Ascending aorta (tissue), 2 donors: ENCODE data around the gene LALBA. TPM values are rescaled to one million over a fixed set of nuclear protein-coding genes. Genes with fewer than 3 reads are reported as not detected.
A peak's percentile ranks its signal among the peaks of the same experiment; 100 is the strongest.

Experiments used
- DNase-seq, 2 donors: peaks; one replicate each; pipeline ENCODE4 v3.0.0-alpha.2; 2019; ENCODE audit warnings: low spot score in 2 of 2
- H3K27ac ChIP-seq, 2 donors: fragments of 200-600 bp; sonication (generic); one replicate each; pipeline ENCODE4 v1.5.1; 2016 to 2017; ENCODE audit warnings: mild to moderate bottlenecking in 1 of 2
- H3K27me3 ChIP-seq: fragments of 200-600 bp; sonication (generic); one replicate; pipeline ENCODE4 v1.5.1; 2017
- H3K36me3 ChIP-seq, 2 donors: fragments of 200-600 bp; sonication (generic); one replicate each; pipeline ENCODE4 v1.5.1; 2016
- H3K4me1 ChIP-seq, 2 donors: fragments of 200-600 bp; sonication (generic); one replicate each; pipeline ENCODE4 v1.5.1; 2016 to 2017; ENCODE audit warnings: mild to moderate bottlenecking in 1 of 2
- H3K4me3 ChIP-seq, 2 donors: fragments of 200-600 bp; sonication (generic); one replicate each; pipeline ENCODE4 v1.5.1; 2016 to 2017; ENCODE audit warnings: mild to moderate bottlenecking in 1 of 2
- H3K9me3 ChIP-seq, 2 donors: fragments of 200-600 bp; sonication (generic); one replicate each; pipeline ENCODE4 v1.5.1; 2016
- intact Hi-C: fragments of 100-400 bp; cut with DNase I; formaldehyde crosslinking; loops from one replicate; pipeline ENCODE4 v1.15.1; 2023
- total RNA-seq: library from RNA; depleted of rRNA; stranded (reverse); fragments of >200 nt; gene quantifications from one replicate; pipeline ENCODE4 v1.1.0, GENCODE V29; 2016
- TF ChIP-seq, protein P1 (sequence below), 3 experiments: fragments of 200-600 bp in 2 of 3; fragments of 450-650 bp in 1 of 3; sonication (generic) in 2 of 3; IDR thresholded peaks; one replicate each; pipeline ENCODE4 v1.5.1; 2016 to 2019; ENCODE audit warnings: antibody characterized with exemption in 3 of 3, mild to moderate bottlenecking in 1 of 3, moderate library complexity in 1 of 3

Gene LALBA
- total RNA-seq, 1 donor from 2014 or later, result not detected

GRCh38 chr12:48545833-48546469, 23.9 kb downstream of the LALBA start:
- intact Hi-C loops, result no loop called here
- TF ChIP-seq, protein P1, sequence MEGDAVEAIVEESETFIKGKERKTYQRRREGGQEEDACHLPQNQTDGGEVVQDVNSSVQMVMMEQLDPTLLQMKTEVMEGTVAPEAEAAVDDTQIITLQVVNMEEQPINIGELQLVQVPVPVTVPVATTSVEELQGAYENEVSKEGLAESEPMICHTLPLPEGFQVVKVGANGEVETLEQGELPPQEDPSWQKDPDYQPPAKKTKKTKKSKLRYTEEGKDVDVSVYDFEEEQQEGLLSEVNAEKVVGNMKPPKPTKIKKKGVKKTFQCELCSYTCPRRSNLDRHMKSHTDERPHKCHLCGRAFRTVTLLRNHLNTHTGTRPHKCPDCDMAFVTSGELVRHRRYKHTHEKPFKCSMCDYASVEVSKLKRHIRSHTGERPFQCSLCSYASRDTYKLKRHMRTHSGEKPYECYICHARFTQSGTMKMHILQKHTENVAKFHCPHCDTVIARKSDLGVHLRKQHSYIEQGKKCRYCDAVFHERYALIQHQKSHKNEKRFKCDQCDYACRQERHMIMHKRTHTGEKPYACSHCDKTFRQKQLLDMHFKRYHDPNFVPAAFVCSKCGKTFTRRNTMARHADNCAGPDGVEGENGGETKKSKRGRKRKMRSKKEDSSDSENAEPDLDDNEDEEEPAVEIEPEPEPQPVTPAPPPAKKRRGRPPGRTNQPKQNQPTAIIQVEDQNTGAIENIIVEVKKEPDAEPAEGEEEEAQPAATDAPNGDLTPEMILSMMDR (IDR thresholded peaks at IDR 0.05), result no peak
- H3K9me3 ChIP-seq, result no peaks in the 10 kb centered on the region
- no peak overlapping the region for H3K4me3 ChIP-seq
- H3K4me1 ChIP-seq, result no peaks in the 10 kb centered on the region
- H3K27me3 ChIP-seq, result no peaks in the 10 kb centered on the region
- H3K36me3 ChIP-seq, result no peaks in the 10 kb centered on the region
- no peak overlapping the region for H3K27ac ChIP-seq
- no peak for DNase-seq

DNA sequence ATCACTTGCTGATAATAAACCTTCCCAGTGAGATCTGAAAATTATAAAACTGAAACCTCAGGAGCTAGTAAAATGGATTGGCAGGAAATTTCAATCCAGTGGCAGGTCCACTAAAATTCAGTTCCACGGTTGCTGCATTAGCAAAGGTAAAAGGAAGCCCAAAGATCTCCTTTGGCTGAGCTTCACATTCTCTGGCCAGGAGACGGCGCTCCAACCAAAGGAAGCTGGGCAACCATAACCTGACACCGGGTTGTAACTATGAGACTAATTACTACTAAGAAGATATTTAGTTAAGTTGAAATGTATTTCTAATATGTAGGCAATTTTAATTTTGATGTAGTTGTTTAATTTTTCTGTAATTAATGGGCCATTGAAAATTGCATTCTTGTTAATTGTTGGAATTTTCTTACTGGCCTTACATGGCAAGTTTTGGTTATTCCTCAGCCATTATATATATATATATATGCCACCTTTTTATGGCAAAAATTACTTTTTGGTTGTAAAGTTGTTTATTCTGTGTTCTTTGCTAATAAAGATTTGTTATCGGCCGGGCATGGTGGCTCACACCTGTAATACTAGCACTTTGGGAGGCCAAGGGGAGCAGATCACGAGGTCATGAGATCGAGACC, 27.4 kb downstream of the LALBA start:
- Histone ChIP-seq H3K4me3 (no peak overlapping the region), H3K36me3 (no peaks in the 10 kb centered on the region), H3K27ac (no peak overlapping the region), H3K27me3 (no peaks in the 10 kb centered on the region), H3K4me1 (no peaks in the 10 kb centered on the region), H3K9me3 (no peaks in the 10 kb centered on the region)
- intact Hi-C loops, result no loop called here
- TF ChIP-seq, protein P1 (IDR thresholded peaks at IDR 0.05), result peak in 1 of 3 experiments; percentile 27
- no peak for DNase-seq

GRCh38 chr12:48536602-48537001, 33.2 kb downstream of the LALBA start:
- Histone ChIP-seq H3K4me3 (no peak overlapping the region), H3K27me3 (no peaks in the 10 kb centered on the region), H3K9me3 (peaks cover 0 to 7% of the 10 kb centered on the region in 2 donors), H3K27ac (no peak overlapping the region), H3K4me1 (no peaks in the 10 kb centered on the region), H3K36me3 (no peaks in the 10 kb centered on the region)
- no peak for DNase-seq
- TF ChIP-seq, protein P1 (IDR thresholded peaks at IDR 0.05), result no peak
- intact Hi-C loops, result no loop called here

DNA sequence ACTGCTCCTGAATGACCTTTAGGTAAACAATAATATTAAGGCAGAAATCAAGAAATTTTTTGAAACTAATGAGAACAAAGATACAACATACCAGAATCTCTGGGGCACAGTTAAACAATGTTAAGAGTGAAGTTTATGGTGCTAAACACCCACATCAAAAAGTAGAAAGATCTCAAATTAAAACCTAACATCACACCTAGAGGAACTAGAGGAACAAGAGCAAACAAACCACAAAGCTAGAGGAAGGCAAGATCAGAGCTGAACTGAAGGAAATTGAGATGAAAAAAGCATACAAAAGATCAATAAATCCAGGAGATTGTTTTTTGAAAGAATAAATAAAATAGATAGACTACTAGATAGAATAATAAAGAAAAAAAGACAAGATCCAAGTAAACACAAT, 37.2 kb downstream of the LALBA start:
- Histone ChIP-seq H3K9me3 (peaks cover 0 to 7% of the 10 kb centered on the region in 2 donors), H3K4me3 (no peak overlapping the region), H3K27me3 (no peaks in the 10 kb centered on the region), H3K4me1 (no peaks in the 10 kb centered on the region), H3K27ac (no peak overlapping the region), H3K36me3 (no peaks in the 10 kb centered on the region)
- no peak for DNase-seq
- intact Hi-C loops, result no loop called here
- TF ChIP-seq, protein P1 (IDR thresholded peaks at IDR 0.05), result no peak

DNA sequence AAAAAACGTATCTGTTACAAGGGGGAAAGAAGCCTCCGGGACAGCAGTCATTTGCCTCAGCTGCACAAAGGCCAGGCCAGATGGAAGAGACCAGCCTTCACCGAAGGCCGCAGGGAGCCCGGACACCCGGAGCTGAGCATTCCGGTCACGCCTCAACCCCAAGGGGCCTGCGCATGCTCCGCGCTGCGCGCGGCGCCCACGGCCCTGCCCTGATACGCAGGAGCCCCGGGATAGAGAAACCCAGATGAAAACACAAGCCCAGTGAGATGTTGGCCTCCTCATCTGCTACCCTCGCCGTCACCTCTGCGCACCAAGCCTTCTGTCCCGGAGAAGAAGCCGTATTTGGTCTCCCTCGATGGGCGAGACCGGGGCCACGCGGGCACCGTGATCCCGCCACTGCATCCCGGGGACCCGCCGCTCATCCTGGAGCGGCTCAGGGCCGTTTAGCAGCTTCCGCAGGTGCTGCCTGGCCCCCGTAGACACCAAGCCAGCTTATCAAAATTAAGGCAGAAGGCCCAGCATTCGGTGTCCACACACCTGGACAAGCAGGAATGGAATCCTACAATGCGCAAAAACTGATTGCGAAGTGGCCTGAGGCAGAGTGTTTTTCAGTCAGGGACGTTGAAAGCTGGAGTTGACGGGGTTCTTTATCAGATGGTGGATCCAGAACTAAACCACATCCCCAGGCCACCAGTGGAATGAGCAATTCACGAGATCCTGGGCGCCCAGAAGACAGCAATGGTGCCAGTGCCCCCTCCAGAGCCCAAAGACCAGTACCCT, 41.8 kb downstream of the LALBA start:
- Histone ChIP-seq H3K4me3 (no peak overlapping the region), H3K27me3 (no peaks in the 10 kb centered on the region), H3K4me1 (no peaks in the 10 kb centered on the region), H3K9me3 (no peaks in the 10 kb centered on the region), H3K36me3 (no peaks in the 10 kb centered on the region), H3K27ac (no peak overlapping the region)
- TF ChIP-seq, protein P1 (IDR thresholded peaks at IDR 0.05), result no peak
- intact Hi-C loops, result no loop called here
- no peak for DNase-seq
